AG04450 (cell line): Measurements from ENCODE around the gene TNNT2. TPM values are rescaled to one million over a fixed set of nuclear protein-coding genes. Genes with fewer than 3 reads are reported as not detected.

Experiments
- CTCF ChIA-PET: fragments of 300-600, 350-600 bp; formaldehyde crosslinking; extraction: SDS; loops from one replicate; lab custom pipeline; 2022; ENCODE audit warnings: antibody characterized with exemption, inconsistent platforms; lab: Charles Lee
- POLR2A ChIA-PET: fragments of 350-600 bp; formaldehyde crosslinking; extraction: SDS; loops from one replicate; lab custom pipeline; 2021; ENCODE audit warnings: antibody characterized with exemption, inconsistent platforms; lab: Yijun Ruan, JAX
- DNase-seq: peaks from one replicate; pipeline ENCODE4 v3.0.0-alpha.2; 2011; ENCODE audit warnings: low read depth, low spot score
- H3K27ac ChIP-seq: one replicate; pipeline ENCODE4 v1.5.1; 2012; ENCODE audit warnings: low read depth, low read length, control low read depth
- H3K27me3 ChIP-seq: one replicate; pipeline ENCODE4 v1.6.0; 2012; ENCODE audit warnings: low read length; ENCODE audit not compliant: control insufficient read depth, insufficient read depth
- H3K4me3 ChIP-seq: 2 replicates; pipeline ENCODE4 v1.5.1; 2011; ENCODE audit warnings: mild to moderate bottlenecking, low read depth, low read length, control low read depth
- H3K9me3 ChIP-seq: 2 replicates; pipeline ENCODE4 v1.5.1; 2012; ENCODE audit warnings: low read length; ENCODE audit not compliant: control insufficient read depth, insufficient read depth
- CTCF ChIP-seq: IDR thresholded peaks from 2 replicates; pipeline ENCODE4 v1.5.1; 2011; ENCODE audit warnings: low read depth, low read length, control low read depth, inconsistent platforms
- polyA plus RNA-seq: library from polyadenylated mRNA; depleted of rRNA; stranded (reverse); fragments of >200 nt; gene quantifications from 2 replicates; pipeline ENCODE4 v1.2.3, GENCODE V29; 2011

The TNNT2 gene
- polyA plus RNA-seq, 1 experiment, result 2.3 TPM

GRCh38 chr1:201354151-201354900 lies 23.2 kb downstream of the TNNT2 start:
- ChIA-PET CTCF (no interaction called here), POLR2A (no interaction called here)
- H3K27ac ChIP-seq, result no peak overlapping the region
- H3K27me3 ChIP-seq, result peaks cover 40% of the 10 kb centered on the region
- TF ChIP-seq CTCF, result no peak
- no peak overlapping the region for H3K4me3 ChIP-seq
- H3K9me3 ChIP-seq, result no peaks in the 10 kb centered on the region
- no peak for DNase-seq

- no peak overlapping the region for H3K4me3 ChIP-seq
- H3K27me3 ChIP-seq, result peaks cover 41% of the 10 kb centered on the region
- POLR2A ChIA-PET, result interaction anchor here (0.5 kb wide), 1 partner anchor 91 kb away, joined by 3 read pairs; no protein-coding TSS in a partner anchor
- H3K27ac ChIP-seq, result no peak overlapping the region
- TF ChIP-seq CTCF, result no peak
- no peaks in the 10 kb centered on the region for H3K9me3 ChIP-seq
- CTCF ChIA-PET, result no interaction called here
- no peak for DNase-seq
These were observed 24.1 kb downstream of the TNNT2 start for GRCh38 chr1:201353186-201353940.

GRCh38 chr1:201351617-201352016 lies 25.9 kb downstream of the TNNT2 start:
- H3K4me3 ChIP-seq, result no peak overlapping the region
- no peak overlapping the region for H3K27ac ChIP-seq
- no peaks in the 10 kb centered on the region for H3K9me3 ChIP-seq
- TF ChIP-seq CTCF, result no peak
- peaks cover 41% of the 10 kb centered on the region for H3K27me3 ChIP-seq
- CTCF ChIA-PET, result no interaction called here
- DNase-seq, result no peak
- POLR2A ChIA-PET, result no interaction called here

GRCh38 chr1:201350884-201351283 lies 26.6 kb downstream of the TNNT2 start:
- H3K4me3 ChIP-seq, result no peak overlapping the region

More at GRCh38 chr1:201350884-201351283, 26.6 kb downstream of the TNNT2 start:
- no peak for DNase-seq
- H3K27ac ChIP-seq, result no peak overlapping the region
- CTCF ChIA-PET, result interaction anchor here (1.7 to 6.3 kb wide), 3 partner anchors 10 to 97 kb away, joined by 9 to 66 read pairs (median 16); no protein-coding TSS in a partner anchor
- no peak for TF ChIP-seq CTCF
- peaks cover 41% of the 10 kb centered on the region for H3K27me3 ChIP-seq
- no peaks in the 10 kb centered on the region for H3K9me3 ChIP-seq
- POLR2A ChIA-PET, result no interaction called here
